SH-SY5Y (cell line): ENCODE data around the gene CNKSR3.

ENCODE experiments used
- GATA2 ChIP-seq: IDR thresholded peaks from 2 replicates; pipeline ENCODE4 v1.6.1; 2011; ENCODE audit warnings: mild to moderate bottlenecking, low read depth, low read length
- GATA3 ChIP-seq: IDR thresholded peaks from 2 replicates; pipeline ENCODE4 v1.6.1; 2011; ENCODE audit warnings: low read depth, mild to moderate bottlenecking, low read length, moderate library complexity

- no peak for TF ChIP-seq GATA2
- TF ChIP-seq GATA3: no peak
Observed at GRCh38 chr6:154341336-154341735, 169.1 kb downstream of the CNKSR3 start.
